Stimulated activated naive CD4-positive, alpha-beta T cell (primary cell): ENCODE measurements around the gene HDAC4.
"Not testable (repeated sequence)": the region's sequence is repeated elsewhere in the genome, so short reads cannot be mapped to it uniquely, and the experiment has no call there.

ENCODE experiments used
- DNase-seq, 6 experiments: peaks; one replicate each; lab custom pipeline; 2025; lab: John Stamatoyannopoulos, UW

The HDAC4 gene

DNA sequence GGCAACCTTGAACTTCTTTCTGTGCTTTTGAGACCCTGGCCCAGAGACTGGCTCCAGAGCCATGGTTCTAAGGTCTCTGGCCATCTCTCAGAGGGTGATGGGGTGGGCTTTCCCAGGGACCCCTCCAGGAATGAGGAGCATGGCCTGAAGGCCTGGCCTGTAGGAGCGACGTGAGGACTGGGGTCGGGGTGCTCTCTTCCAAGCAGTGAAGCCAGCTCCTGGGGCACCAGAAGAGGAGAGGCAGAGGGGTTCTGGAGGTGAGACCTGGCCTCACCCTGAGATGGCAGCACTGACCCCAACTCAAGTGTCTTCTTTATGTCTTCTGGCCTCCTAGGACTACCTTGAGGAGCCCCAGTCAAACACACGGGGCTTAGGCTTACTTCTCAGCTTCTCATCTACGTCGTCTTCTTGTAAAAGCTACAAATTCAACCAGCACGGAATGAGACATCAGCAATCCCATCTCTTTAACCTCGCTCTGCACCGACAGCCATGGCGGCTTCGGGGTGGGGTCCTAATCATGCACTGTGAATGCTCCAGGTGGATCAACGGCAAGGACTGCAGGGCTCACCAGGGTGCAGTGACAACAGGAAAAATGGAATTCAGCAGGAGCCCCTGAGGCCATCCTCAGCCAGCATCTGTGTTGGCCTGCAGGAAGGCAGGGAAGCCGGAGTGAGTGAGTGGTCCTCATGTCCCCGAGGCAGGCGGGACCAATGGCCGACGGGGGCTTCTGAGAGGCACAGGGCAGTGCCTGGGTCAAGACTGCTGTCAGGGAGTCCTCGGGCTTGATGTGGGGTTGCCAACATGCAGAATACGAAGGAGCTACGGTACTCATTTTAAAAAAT is 214.1 kb downstream of the HDAC4 start:
- no peak for DNase-seq

DNA sequence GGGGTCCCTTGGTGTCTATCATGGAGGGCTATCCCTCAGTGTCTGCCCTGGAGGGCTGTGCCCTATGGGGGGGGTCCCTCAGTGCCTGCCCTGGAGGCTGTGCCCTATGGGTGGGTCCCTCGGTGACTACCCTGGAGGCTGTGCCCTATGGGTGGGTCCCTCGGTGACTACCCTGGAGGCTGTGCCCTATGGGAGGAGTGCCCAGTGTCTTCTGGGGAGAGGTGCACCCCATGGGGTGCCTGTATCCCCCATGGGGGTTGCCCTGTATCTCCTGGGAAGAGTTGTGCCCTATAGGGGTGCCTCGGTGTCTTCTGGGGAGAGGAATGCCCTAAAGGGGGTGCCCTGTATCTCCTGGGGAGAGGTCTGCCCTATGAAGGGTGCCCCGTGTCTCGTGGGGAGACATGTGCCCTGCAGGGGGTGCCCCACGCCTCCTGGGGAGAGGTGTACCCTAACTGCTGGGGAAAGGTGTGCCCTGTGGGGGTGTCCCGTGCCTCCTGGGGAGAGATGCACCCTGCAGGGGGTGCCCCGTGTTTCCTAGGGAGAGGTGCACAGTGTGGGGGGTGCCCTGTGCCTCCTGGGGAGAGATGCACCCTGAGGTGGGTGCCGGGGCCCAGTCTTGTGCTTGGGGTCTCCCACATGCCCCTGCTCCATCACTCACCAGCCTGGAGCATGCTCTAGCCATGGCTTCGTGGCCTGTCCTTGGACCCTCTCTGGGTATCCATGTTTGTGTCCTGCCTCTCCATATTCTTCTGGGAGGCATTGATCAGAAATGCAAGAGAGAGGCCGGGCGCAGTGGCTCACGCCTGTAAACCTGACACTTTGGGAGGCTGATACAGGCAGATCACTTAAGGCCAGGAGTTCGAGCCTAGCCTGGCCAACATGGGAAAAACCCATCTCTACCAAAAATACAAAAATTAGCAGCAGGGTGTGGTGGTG is 215.6 kb downstream of the HDAC4 start:
- no peak for DNase-seq

DNA sequence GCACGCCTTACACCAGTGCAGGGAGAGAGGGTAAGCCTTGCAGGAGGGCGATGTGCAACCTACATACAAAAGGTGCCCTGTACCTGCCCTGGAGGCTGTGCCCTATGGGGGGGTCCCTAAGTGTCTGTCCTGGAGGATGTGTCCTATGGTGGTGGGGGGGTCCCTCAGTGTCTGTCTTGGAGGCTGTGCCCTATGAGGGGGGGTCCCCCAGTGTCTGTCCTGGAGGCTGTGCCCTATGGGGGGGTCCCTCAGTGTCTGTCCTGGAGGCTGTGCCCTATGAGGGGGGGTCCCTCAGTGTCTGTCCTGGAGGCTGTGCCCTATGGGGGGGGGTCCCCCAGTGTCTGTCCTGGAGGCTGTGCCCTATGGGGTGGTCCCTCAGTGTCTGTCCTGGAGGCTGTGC is 216.6 kb downstream of the HDAC4 start:
- DNase-seq: no peak

DNA sequence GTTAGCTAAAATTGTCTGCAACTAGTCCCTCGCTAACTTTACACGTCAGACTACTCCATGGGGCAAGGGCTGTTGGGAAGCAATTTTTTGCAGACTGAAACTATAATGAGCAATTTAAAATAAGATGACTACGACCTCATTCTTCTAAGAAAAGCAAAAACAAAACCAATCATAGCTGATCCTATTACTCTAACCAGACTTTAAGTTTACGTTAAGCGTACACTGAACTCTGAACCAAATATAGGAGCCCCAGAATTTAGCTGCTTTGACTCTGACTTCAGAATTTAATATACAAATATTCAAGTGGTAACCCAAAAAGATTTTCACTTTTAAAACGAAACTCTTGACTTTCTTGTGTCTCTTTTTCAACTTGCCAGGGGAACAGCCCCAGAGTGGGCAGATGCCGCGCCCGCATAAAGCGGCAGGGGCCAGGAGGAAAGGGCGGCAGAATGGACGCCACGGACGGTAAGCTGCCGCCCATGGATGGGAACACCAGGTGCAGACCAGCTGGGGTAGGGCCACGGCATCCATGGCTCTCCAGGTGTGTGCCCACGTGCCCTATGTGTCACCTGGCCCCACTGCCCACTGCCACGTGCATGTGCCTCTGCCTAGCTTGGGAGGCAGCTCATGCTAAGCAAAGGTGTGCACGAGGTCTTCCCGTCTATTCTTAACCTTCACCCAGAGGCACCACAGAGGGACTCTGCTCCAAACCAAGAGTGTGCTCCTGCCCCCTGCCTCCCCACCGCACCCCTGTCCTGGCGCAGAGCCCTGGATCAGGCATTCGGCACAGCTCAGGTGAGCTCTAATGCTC is 217.6 kb downstream of the HDAC4 start:
- no peak for DNase-seq

DNA sequence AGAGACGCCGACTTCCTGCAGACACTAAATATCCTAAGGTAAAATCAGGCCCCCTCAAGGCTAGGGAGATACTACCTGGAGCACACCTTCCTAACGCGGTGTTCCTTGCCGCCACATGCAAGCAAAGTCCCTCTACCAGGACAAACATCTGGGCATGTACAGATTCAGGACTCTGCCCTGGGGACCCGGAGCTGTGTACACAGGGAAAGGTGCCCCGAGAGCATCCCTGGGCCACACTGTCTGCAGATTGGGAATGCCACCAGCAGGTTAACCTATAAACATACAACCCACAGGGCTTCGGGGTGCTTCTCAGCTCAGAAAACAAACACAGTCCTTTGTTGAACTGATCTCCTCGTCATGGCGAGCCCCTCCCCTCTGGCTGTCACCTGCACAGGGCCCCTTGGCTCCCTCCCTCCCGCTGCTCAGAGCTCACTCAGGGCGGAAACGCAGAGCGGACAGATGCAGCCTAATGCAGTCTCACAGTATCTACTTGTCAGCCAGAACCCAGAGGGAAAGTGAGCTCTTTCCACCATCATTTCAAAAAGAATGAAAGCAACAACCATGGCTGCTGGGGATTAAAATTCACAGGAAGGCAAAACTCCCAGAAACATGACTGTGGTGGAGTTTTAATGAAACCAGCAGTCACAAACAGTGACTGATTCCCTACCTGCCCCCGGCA is 218.8 kb downstream of the HDAC4 start:
- no peak for DNase-seq

DNA sequence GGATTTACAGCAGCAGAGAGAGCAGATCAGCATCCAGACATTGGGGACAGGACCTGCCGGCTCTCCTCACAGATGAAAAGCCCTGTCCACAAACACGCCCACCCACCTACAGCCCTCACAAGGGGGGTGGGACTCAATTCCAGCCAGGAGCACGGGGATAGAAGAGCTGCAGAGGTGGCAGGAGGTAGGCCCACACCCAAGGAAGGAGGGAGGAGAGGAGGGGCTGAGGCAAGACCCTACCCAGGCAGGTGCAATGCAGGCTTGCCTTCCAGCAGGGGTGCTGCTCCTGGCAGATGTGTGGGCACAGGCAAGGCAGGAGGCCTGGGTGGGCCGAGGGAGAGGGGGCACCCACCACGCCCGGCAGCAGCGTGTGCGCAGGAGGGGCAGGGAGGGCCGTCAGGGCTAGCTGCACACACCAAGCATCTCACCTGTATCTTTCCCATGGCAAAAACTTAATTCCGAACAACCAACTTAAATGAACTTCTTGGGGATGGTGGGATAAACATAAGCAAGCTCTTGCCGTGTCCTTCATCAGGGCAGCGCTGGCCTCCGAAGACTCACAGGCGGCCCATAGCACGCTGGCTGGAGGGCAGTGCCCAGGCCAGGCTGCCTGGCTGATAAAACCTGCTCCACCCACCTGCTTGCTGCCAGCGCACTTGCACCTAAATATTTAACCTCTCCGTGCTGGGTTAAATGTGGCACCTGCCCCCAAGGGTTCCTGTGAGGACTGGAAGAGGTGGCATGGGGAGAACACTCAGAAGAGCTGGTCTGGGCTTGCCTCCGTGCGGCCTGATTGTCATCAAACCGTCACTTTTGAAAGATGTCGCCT is 219.5 kb downstream of the HDAC4 start:
- DNase-seq: no peak

DNA sequence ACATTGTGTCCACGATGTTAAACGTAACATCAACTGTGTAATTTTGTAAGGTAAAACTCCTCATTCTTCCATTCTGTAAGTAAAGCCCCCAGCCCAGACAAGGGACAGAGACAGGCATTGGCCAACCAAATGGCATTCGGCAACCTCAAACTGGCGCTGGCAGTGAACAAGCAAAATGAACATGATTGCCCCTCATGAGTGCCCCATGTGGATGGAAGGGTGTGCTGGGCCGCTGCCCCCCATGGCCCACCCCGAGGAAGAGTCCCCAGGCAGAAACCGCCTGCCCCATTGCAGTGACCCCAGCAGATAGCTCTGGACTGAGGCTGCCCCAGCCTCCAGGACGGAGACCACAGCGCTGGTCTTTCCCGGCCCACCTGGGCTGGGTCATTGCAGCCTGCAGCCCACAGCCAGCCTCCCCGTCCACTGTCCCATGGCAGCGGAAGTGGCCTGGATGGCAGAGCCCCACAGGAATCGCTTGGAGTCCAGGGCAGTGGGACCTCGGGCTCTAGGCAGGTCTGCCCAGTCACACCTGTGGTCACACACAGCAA is 220.2 kb downstream of the HDAC4 start:
- no peak for DNase-seq

DNA sequence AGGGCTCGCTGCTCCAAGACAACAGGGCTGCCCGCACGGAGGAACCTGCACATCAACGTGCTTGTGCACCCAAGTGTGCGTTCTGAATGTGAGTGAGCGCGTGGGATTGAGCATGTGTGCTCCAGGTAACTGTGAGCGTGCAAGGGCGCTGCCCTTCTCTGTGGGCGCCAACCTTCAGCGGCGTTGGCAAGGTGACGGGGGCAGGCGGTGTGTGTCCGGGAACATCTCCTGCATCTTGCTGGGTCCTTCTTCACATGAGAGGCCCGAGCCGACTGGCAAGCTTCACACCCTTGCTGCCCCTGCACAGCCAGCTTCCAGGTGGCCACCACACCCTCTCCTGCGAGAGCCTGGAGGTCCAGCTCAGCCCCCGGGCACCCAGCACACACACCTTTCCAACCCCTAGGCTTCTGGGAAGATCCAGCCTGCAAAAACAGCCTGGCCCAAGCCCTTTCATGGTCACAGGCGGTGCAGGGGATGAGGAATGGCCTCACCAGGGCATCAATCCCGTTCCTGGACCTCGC is 220.9 kb downstream of the HDAC4 start:
- no peak for DNase-seq

DNA sequence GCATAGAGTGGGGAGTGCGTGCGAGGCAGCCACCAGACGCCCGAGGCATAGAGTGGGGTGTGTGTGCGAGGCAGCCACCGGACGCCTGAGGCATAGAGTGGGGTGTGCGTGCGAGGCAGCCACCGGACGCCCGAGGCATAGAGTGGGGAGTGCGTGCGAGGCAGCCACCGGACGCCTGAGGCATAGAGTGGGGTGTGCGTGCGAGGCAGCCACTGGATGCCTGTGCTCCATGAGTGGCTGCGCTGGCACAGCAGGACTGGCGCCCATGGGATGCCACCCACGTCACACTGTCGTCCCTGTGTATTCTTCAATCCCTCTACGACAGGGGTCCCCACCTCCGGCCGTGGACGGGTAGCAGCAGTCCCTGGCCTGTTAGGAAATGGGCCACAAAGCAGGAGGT is 221.9 kb downstream of the HDAC4 start:
- no peak for DNase-seq

DNA sequence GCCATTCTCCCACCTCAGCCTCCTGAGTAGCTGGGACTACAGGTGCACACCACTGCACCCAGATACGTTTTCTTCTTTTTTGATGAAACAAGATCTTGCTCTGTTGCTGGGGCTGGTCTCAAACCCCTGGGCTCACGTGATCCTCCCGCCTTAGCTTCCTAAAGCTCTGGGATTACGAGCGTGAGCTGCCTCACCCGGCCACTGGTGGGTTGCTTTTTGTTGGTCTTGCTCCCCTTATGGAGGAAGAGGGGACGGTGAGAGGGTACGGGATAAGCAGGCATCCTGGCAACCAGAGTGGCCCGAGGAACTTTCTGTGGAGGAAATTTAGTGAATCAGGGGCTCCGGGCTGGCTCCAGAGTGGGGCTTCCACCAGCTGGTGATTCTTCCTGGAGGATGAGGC is 222.3 kb downstream of the HDAC4 start:
- no peak for DNase-seq

DNA sequence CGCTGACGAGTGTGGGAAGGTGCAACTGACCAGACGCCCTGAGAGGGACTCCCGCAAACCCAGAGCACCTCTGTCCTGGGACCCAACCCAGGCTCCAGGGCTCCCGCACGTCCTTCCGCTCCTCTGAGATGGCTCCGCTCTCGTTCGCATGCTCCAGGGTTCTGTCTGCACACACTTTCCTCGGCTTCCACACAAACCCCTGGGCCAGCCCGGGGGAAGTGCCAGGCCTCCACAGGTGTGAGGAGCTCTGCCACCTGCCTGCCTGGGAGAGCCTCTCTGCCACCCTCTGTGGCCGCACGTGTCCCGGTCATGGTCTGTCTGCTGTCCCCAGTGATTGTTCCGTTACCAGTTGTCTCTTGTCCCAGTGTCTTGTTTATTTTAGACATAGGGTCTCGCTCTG is 222.9 kb downstream of the HDAC4 start:
- no peak for DNase-seq

DNA sequence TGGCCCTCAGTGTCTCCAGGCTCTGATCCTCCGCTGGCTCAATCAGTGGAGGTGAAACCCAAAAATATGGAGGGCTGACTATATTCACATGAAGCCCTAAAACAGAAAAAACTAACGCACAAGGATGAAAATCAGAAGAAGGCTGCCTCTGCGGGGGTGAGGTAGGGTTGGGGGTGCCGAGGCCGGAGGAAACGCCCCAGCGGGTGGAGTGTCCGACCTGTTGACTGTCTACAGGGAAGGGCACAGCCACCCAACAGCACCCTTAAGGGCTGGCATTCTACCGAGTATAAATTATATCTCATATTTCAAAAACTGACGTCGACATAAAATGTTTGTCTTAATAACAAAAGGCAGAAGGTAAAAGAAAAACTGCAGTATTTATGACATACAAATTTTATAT is 223.5 kb downstream of the HDAC4 start:
- DNase-seq: no peak

DNA sequence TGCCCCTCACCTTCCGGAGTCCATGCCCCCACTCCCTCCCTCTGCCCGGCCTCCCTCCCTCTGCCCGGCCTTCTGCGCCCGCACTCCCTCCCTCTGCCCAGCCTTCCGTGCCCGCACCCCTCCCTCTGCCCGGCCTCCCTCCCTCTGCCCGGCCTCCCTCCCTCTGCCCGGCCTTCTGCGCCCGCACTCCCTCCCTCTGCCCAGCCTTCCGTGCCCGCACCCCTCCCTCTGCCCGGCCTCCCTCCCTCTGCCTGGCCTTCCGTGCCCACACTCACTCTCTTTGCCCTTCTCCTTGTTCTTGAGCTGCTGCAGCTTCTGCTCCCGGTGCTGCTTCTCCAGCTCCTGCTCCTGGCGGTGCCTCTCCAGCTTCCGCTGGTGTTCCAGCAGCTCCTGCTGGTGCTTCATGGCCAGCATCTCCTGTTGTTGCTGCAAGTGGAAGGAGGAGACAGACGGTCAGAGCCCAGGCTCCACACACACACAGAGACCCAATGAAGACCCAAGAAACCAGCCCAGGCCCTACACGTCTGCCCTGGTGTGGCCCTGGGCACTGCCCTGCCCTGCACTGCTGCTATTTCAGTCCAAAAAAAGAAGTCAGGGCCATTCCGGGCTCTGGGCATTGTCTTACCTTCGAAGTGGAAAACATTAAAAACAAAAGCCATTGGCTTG is 224.5 kb downstream of the HDAC4 start:
- not testable (repeated sequence) for DNase-seq

DNA sequence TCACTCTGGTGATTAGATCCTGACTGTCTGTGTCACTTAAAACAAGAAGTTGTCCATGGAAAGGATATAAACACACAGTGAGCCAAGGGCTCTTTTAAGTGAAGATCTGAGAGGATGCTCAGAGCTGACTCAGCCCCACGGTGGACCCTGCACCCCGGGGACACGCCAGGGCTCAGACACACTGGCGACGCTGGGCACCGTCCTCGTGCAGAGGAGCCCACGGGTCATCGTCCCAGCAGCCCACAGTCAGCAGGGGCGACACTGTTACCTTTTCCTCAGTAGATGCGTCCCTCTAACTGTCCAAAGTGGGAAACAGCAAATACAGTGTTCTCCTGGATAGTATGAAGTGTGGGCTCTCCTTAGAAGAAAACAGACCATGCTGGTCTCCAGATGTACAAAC is 225.6 kb downstream of the HDAC4 start:
- DNase-seq: no peak

DNA sequence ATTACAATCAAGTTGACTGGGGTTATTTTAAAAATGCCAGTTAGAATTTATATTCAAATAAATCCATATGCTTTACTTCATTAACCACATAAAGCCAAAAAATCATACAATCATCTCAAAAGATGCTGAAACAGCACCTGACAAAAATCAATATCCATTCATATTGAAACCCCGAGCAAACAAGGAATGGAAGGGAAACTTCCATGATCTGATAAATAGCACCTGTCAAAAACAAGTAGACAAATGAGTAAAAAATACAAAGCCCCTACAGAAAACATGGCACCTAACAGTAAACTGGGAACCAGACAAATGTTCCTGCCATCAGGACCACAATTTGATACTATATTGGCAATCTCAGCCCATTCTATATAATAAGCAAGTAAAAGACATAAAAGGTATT is 227.5 kb downstream of the HDAC4 start:
- DNase-seq: no peak

DNA sequence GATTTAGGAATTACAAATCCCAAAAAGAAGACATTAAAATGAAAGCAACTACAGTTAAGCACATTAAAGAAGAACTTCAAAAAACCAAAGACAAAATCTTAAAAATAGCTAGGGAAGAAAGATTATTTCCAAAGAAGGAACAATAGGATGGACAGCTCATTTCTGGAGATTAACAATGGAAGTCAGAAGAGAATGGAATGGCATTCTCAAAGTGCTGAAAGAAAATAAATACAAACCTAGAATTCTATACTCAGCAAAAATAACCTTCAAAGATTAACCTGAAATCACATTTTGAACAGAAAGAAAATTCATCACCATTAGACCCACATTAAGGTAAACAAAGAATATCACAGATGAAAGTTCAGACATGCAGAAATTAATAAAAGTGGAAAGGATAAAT is 229.2 kb downstream of the HDAC4 start:
- DNase-seq: no peak

DNA sequence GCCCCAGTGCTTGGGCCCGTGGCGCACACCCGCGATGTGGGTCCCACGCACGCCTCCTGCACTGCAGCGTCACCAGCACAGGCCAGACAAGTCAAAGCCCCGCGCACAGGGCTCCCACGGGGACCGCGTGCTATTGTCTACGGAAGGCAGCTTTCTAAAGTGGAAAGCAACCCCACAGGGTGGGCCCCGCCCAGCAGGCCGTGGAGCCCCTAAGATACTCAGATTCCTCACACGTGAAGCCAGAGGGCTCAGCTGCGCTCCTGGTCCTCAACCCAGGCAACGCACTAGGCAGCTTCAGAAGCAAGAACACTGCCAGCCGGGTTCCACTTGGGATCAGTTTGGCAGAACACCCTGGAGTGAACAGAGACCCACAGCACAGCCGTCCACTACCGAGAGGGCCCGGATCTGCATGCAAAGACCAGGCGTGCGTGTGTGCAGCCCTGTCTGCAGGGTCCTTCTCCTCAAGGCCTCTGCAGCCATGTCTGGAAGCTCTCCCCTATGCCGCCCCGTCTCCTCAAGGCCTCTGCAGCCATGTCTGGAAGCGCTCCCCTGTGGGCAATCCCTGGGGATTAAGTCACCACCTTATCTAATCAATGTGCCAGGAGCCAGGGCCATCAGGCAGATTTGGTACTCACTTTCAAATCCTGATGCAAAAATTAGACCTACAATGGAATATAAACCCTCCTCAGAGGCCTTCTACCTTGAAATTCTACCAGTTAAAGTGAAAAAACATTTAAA is 231.3 kb downstream of the HDAC4 start:
- DNase-seq: no peak

DNA sequence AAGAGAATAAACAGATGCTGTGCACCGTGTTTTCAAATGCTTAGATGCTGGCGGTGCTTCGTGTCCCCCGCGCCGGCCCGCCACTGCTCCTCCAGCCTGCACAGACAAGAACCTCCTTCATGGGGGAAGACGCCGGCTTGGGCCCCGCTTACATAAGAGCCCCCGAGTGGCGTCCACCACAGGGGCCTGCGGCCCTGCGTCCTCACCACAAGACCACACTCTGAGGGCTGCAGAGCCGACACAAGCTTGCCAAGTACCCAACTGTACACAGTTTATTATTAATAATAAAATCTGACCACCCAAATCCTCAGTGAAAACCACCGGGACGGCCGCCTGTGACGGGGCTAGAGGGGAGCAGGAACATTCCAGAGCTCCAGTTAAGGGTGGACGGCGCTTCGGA is 232.2 kb downstream of the HDAC4 start:
- no peak for DNase-seq
